Parathyroid adenoma (tissue), 2 donors: ENCODE results near the gene CD247.

ENCODE experiments used
- H2AFZ ChIP-seq: fragments of 300-600 bp; sonication (generic); one replicate; pipeline ENCODE4 v1.7.0; 2017; ENCODE audit warnings: antibody characterized with exemption, mild to moderate bottlenecking
- H3K27ac ChIP-seq: fragments of 300-600 bp; sonication (generic); one replicate; pipeline ENCODE4 v1.7.0; 2017
- H3K27me3 ChIP-seq: fragments of 300-600 bp; sonication (generic); one replicate; pipeline ENCODE4 v1.7.0; 2017; ENCODE audit warnings: low read length; ENCODE audit not compliant: control insufficient read depth, insufficient read depth
- H3K36me3 ChIP-seq: fragments of 300-600 bp; sonication (generic); one replicate; pipeline ENCODE4 v1.7.0; 2017; ENCODE audit warnings: low read length; ENCODE audit not compliant: control insufficient read depth, insufficient read depth
- H3K4me1 ChIP-seq: fragments of 300-600 bp; sonication (generic); one replicate; pipeline ENCODE4 v1.7.0; 2017; ENCODE audit warnings: control low read depth
- H3K4me2 ChIP-seq: fragments of 300-600 bp; sonication (generic); one replicate; pipeline ENCODE4 v1.7.0; 2017; ENCODE audit warnings: low read length
- H3K4me3 ChIP-seq: fragments of 300-600 bp; sonication (generic); one replicate; pipeline ENCODE4 v1.7.0; 2017; ENCODE audit warnings: low read depth, low read length
- H3K79me2 ChIP-seq: fragments of 300-600 bp; sonication (generic); one replicate; pipeline ENCODE4 v1.7.0; 2017; ENCODE audit warnings: control low read depth
- H3K9ac ChIP-seq: fragments of 300-600 bp; sonication (generic); one replicate; pipeline ENCODE4 v1.7.0; 2017; ENCODE audit warnings: mild to moderate bottlenecking
- H3K9me3 ChIP-seq: fragments of 300-600 bp; sonication (generic); one replicate; pipeline ENCODE4 v1.7.0; 2017; ENCODE audit warnings: low read length; ENCODE audit not compliant: control insufficient read depth
- TF ChIP-seq, protein P1 (sequence below): fragments of 300-600 bp; sonication (generic); IDR thresholded peaks from one replicate; pipeline ENCODE4 v1.7.0; 2017; ENCODE audit warnings: antibody characterized with exemption, mild to moderate bottlenecking
- donor health status: primary hyperparathyroidism.

Gene CD247

GRCh38 chr1:167450843-167451242 lies 67.5 kb downstream of the CD247 start:
- no peaks in the 10 kb centered on the region for H3K4me1 ChIP-seq
- no peak overlapping the region for H3K27ac ChIP-seq
- TF ChIP-seq, protein P1, sequence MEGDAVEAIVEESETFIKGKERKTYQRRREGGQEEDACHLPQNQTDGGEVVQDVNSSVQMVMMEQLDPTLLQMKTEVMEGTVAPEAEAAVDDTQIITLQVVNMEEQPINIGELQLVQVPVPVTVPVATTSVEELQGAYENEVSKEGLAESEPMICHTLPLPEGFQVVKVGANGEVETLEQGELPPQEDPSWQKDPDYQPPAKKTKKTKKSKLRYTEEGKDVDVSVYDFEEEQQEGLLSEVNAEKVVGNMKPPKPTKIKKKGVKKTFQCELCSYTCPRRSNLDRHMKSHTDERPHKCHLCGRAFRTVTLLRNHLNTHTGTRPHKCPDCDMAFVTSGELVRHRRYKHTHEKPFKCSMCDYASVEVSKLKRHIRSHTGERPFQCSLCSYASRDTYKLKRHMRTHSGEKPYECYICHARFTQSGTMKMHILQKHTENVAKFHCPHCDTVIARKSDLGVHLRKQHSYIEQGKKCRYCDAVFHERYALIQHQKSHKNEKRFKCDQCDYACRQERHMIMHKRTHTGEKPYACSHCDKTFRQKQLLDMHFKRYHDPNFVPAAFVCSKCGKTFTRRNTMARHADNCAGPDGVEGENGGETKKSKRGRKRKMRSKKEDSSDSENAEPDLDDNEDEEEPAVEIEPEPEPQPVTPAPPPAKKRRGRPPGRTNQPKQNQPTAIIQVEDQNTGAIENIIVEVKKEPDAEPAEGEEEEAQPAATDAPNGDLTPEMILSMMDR = no peak

DNA sequence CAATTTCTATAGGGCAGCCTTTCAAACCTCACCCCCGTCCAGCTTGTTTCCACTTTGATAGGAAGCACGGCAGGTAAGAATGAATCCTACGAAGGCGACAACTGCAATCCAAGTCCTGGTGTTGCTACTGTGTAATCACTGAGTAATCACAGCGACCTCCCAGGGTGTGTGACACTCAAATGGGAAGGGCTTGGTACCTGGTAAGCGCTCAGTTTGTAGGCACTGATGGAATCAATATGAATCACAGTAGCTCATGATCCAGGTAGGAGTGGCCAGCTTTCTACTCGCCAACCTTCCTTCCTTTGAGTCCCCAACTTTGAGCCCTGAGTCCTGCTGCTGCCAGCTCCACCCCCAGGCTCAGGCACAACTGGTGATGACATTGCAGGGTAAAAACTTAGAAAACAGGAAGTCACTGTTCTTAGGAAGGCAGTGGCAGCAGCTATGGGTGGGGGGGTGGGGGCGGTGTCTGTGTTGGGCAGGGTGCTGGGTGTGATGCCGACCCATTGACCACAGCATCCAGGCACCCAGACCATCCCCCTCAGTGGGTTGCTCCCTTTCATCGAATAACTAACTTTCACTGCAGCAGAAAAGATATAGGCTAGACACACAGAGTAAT lies 70.7 kb downstream of the CD247 start:
- Histone ChIP-seq H3K36me3 (no peaks in the 10 kb centered on the region), H3K4me3 (no peak overlapping the region), H3K27me3 (no peaks in the 10 kb centered on the region), H3K4me1 (no peaks in the 10 kb centered on the region), H2AFZ (no peak overlapping the region), H3K4me2 (no peak overlapping the region), H3K27ac (no peak overlapping the region), H3K9me3 (no peaks in the 10 kb centered on the region), H3K9ac (no peak overlapping the region), H3K79me2 (no peaks in the 10 kb centered on the region)
- TF ChIP-seq, protein P1 = no peak

More at GRCh38 chr1:167450843-167451242, 67.5 kb downstream of the CD247 start:
- Histone ChIP-seq H3K36me3 (no peaks in the 10 kb centered on the region), H3K4me2 (no peak overlapping the region), H2AFZ (no peak overlapping the region), H3K79me2 (no peaks in the 10 kb centered on the region), H3K9me3 (no peaks in the 10 kb centered on the region), H3K27me3 (no peaks in the 10 kb centered on the region), H3K4me3 (no peak overlapping the region), H3K9ac (no peak overlapping the region)

DNA sequence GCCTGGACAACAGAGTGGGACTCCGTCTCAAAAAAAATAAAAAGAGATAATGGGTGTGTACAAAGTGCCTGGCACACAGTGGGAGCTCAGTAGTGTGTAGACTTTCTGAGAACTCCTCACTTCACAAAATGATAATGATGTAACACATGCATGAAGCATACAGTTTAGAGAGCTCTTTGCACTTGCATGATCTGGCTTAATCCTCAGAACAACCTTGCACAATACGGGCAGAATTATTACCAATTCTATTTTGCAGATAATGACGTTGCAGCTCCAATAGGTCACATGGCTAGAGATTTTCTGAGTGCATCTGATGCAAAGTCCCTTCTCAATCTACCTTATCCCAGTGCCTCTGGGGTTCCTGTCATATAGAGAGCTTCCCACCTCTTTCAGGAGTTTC lies 71.4 kb downstream of the CD247 start:
- no peak overlapping the region for H2AFZ ChIP-seq
- H3K27ac ChIP-seq = no peak overlapping the region
- no peaks in the 10 kb centered on the region for H3K9me3 ChIP-seq
- no peaks in the 10 kb centered on the region for H3K4me1 ChIP-seq
- H3K9ac ChIP-seq = no peak overlapping the region
- H3K27me3 ChIP-seq = no peaks in the 10 kb centered on the region
- H3K36me3 ChIP-seq = no peaks in the 10 kb centered on the region
- TF ChIP-seq, protein P1 = no peak
- no peak overlapping the region for H3K4me2 ChIP-seq
- no peak overlapping the region for H3K4me3 ChIP-seq
- no peaks in the 10 kb centered on the region for H3K79me2 ChIP-seq

DNA sequence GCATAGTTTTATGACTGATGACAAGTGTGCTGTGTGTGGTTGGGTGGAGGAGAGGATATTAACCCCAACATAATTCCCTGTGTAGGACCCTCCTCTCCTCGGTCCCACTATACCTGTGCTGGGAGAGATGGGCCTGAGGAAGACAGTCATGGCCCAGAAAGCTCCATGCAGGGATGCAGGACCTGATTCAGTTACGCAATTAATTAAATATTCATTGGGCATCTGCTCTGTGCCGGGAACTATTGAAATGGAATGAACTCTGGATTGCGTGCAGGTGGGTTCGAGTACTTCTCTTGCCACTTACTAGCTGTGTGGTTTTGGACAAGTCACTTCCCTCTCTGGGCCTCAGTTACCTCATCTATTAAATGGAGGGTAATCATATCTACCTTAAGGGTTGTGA lies 74.6 kb downstream of the CD247 start:
- Histone ChIP-seq H3K27ac (no peak overlapping the region), H3K36me3 (no peaks in the 10 kb centered on the region), H3K4me1 (no peaks in the 10 kb centered on the region), H3K9ac (no peak overlapping the region), H3K9me3 (no peaks in the 10 kb centered on the region), H3K79me2 (no peaks in the 10 kb centered on the region), H3K4me2 (no peak overlapping the region), H2AFZ (no peak overlapping the region), H3K4me3 (no peak overlapping the region), H3K27me3 (no peaks in the 10 kb centered on the region)
- TF ChIP-seq, protein P1 = no peak

GRCh38 chr1:167442854-167443565 lies 75.3 kb downstream of the CD247 start:
- no peak overlapping the region for H3K27ac ChIP-seq
- H3K9me3 ChIP-seq = no peaks in the 10 kb centered on the region
- no peaks in the 10 kb centered on the region for H3K79me2 ChIP-seq
- no peaks in the 10 kb centered on the region for H3K4me1 ChIP-seq
- TF ChIP-seq, protein P1 = no peak
- H3K4me2 ChIP-seq = no peak overlapping the region
- H3K4me3 ChIP-seq = no peak overlapping the region
- H2AFZ ChIP-seq = no peak overlapping the region
- no peaks in the 10 kb centered on the region for H3K36me3 ChIP-seq
- no peak overlapping the region for H3K9ac ChIP-seq
- no peaks in the 10 kb centered on the region for H3K27me3 ChIP-seq
